BE2C (cell line): ENCODE data around the gene RASL12.
"Not testable (repeated sequence)": the region's sequence is repeated elsewhere in the genome, so short reads cannot be mapped to it uniquely, and the experiment has no call there.

Source experiments
- DNase-seq: peaks from one replicate; pipeline ENCODE4 v3.0.0-alpha.2; 2020
- H3K27me3 ChIP-seq: fragments of 250-450 bp; sonication (Bioruptor Pico); 2 replicates; pipeline ENCODE4 v1.5.1; 2020; ENCODE audit warnings: mild to moderate bottlenecking
- H3K36me3 ChIP-seq: fragments of 250-450 bp; sonication (Bioruptor Pico); 2 replicates; pipeline ENCODE4 v1.5.1; 2020; ENCODE audit warnings: mild to moderate bottlenecking
- H3K4me1 ChIP-seq: fragments of 250-450 bp; sonication (Bioruptor Pico); 2 replicates; pipeline ENCODE4 v1.5.1; 2020
- H3K4me3 ChIP-seq: 2 replicates; pipeline ENCODE4 v1.5.1; 2011; ENCODE audit warnings: low read depth, low read length
- H3K9me3 ChIP-seq: fragments of 250-450 bp; sonication (Bioruptor Pico); 2 replicates; pipeline ENCODE4 v1.5.1; 2020
- CTCF ChIP-seq: IDR thresholded peaks from 2 replicates; pipeline ENCODE4 v1.5.1; 2012; ENCODE audit warnings: mild to moderate bottlenecking, low read depth, low read length

RASL12 gene

GRCh38 chr15:65105038-65105437 is 37.2 kb upstream of the RASL12 start:
- no peaks in the 10 kb centered on the region for H3K9me3 ChIP-seq
- H3K4me1 ChIP-seq: no peaks in the 10 kb centered on the region
- H3K4me3 ChIP-seq: no peak overlapping the region
- no peak for TF ChIP-seq CTCF
- DNase-seq: no peak
- H3K27me3 ChIP-seq: no peaks in the 10 kb centered on the region
- peaks cover 14% of the 10 kb centered on the region for H3K36me3 ChIP-seq

- peaks cover 23% of the 10 kb centered on the region for H3K36me3 ChIP-seq
- no peak overlapping the region for H3K4me3 ChIP-seq
- DNase-seq: no peak
- H3K4me1 ChIP-seq: no peaks in the 10 kb centered on the region
- no peaks in the 10 kb centered on the region for H3K9me3 ChIP-seq
- no peaks in the 10 kb centered on the region for H3K27me3 ChIP-seq
- no peak for TF ChIP-seq CTCF
Measured at GRCh38 chr15:65102912-65103311, 35.1 kb upstream of the RASL12 start.

GRCh38 chr15:65101891-65102708 is 34.3 kb upstream of the RASL12 start:
- Histone ChIP-seq H3K36me3 (peaks cover 23% of the 10 kb centered on the region), H3K4me1 (no peaks in the 10 kb centered on the region), H3K9me3 (no peaks in the 10 kb centered on the region), H3K4me3 (no peak overlapping the region), H3K27me3 (no peaks in the 10 kb centered on the region)
- TF ChIP-seq CTCF: no peak
- no peak for DNase-seq

GRCh38 chr15:65101411-65101890 is 33.7 kb upstream of the RASL12 start:
- peak; percentile 98 for TF ChIP-seq CTCF
- no peak overlapping the region for H3K4me3 ChIP-seq

GRCh38 chr15:65100442-65100841 is 32.7 kb upstream of the RASL12 start:
- Histone ChIP-seq H3K4me1 (no peaks in the 10 kb centered on the region), H3K4me3 (no peak overlapping the region), H3K27me3 (no peaks in the 10 kb centered on the region), H3K36me3 (peaks cover 15% of the 10 kb centered on the region), H3K9me3 (no peaks in the 10 kb centered on the region)
- no peak for DNase-seq
- TF ChIP-seq CTCF: no peak

More at GRCh38 chr15:65101411-65101890, 33.7 kb upstream of the RASL12 start:
- DNase-seq: peak; percentile 87
- Histone ChIP-seq H3K9me3 (no peaks in the 10 kb centered on the region), H3K27me3 (no peaks in the 10 kb centered on the region), H3K4me1 (no peaks in the 10 kb centered on the region), H3K36me3 (peaks cover 23% of the 10 kb centered on the region)

GRCh38 chr15:65099801-65100200 is 32.0 kb upstream of the RASL12 start:
- H3K36me3 ChIP-seq: peaks cover 13% of the 10 kb centered on the region
- not testable (repeated sequence) for H3K9me3 ChIP-seq, DNase-seq, H3K4me3 ChIP-seq, H3K27me3 ChIP-seq, H3K4me1 ChIP-seq
